GDM1 (cell line): ENCODE measurements around the gene PTDSS2.
"Not testable (repeated sequence)": the region's sequence is repeated elsewhere in the genome, so short reads cannot be mapped to it uniquely, and the experiment has no call there.

ENCODE experiments used
- DNase-seq: peaks from one replicate; lab custom pipeline; 2025; lab: John Stamatoyannopoulos, UW

PTDSS2 gene

DNA sequence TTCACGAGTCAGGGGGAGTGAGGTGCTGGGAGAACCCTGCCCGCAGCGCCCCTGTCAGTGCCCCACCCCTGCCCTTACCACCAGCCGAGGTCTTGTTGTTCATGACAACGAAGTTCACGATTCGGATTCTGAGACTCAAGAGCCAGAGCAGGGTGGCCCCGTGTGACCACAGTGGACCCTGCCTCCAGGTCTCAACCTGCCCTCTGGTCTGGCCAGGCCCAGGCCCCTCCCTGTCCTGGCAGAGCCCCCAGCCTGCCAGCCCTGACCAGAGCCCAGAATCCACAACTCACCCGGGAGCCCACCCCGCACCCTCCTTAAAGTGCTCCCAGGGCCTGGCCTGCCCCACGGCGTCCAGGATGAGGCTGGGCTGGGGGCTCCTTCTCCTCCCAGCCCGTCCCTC, 18.2 kb upstream of the PTDSS2 start:
- no peak for DNase-seq

DNA sequence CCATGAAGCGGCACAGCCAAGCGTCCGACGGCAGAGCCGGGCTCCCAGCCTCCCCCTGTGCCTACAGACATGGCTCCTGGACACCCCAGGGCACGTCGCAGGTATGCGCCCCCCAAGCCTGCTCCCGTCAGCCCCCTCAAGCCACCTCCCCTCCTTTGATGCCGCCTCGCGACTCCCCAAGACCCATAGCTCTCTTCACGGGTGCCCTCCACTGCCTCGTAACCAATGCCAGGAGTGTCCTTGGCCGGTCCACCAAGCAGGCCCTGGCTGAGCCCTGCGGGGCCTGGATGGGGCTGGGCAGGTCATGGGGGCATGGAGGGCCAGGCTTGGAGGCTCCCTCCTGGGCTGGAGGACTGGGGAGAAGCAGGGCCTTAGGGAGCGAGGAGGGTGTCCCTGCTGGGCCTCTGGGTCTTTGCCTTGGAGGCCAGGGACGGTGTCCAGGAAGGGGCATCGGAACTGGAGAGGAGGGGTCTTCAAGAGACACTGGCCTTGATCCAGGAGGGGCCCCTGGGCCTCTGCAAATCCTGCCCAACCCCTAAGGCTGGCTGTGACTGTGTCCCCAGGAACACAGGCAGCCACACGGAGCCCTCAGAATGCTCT, 17.5 kb upstream of the PTDSS2 start:
- DNase-seq = no peak

DNA sequence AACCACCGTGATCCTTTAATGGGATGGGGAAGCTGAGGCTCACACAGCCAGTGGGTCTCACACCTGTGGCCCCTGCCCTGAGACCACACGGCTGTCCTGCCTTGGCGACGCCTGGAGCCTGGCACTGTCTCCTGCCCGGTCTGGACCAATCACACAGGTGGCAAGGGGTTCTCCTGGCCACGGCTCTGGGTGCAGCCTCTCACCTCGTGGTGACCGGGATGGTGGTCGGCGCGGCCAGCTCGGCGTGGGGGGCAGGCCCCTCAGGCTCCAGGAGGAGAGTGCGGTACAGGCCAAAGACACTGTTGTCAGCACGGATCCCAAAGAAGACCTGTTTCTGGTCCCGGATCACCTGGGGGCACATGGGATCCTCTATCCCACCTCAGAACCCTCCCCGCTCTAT, 17.0 kb upstream of the PTDSS2 start:
- no peak for DNase-seq

DNA sequence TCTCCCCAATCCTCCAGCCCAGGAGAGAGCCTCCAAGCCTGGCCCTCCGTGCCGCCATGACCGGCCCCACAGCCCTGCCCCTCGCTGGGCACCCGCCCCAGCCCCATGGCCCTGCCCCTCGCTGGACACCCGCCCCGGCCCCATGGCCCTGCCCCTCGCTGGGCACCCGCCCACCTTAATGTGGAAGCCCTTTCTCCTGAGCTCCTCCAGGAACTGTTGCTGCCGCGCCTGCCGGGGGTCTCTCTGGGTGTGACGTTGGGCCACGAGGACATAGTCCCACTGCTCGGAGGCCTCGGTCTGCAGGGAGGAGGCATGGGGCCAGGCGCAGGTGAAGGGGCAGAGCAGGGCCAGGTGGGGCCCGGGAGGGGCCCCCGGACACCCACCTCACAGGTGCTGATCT, 16.4 kb upstream of the PTDSS2 start:
- no peak for DNase-seq

DNA sequence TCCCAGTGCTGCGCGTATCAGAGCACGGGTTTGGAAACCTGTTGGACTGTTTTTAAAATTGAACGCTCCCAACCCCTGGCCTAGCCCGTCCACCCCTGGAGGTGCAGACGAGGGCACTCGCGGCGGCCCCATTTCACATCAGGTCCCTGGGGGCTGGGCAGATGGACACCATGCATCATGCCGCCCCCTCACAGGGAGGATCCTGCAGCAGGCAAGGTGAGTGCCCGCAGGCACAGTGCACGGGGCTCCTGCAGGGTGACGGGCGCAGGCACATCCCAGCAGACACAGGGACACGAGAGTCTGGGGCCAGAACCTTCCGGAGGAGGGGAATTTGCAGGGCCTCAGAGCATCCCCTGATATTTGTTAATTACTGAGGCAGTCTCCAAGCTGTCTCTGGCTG, 15.6 kb upstream of the PTDSS2 start:
- DNase-seq = no peak

DNA sequence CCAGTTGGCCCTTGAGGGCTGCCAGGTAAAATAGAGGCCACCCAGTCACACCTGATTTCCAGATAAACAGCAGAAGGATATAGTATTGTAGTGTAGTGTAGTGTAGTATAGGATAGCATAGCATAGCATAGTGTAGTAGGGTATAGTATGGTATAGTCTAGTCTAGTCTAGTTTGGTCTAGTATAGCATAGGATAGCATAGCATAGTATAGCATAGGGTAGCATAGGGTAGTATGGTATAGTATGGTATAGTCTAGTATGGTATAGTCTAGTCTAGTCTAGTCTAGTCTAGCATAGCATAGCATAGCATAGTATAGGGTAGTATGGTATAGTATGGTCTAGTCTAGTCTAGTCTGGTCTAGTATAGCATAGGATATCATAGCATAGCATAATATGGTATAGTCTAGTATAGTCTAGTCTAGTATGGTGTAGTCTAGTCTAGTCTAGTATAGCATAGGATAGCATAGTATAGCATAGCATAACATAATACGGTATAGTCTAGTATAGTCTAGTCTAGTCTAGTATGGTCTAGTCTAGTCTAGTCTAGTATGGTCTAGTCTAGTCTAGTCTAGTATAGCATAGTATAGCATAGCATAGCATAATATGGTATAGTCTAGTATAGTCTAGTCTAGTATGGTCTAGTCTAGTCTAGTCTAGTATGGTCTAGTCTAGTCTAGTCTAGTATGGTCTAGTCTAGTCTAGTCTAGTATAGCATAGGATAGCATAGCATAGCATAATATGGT, 14.9 kb upstream of the PTDSS2 start:
- DNase-seq = not testable (repeated sequence)

DNA sequence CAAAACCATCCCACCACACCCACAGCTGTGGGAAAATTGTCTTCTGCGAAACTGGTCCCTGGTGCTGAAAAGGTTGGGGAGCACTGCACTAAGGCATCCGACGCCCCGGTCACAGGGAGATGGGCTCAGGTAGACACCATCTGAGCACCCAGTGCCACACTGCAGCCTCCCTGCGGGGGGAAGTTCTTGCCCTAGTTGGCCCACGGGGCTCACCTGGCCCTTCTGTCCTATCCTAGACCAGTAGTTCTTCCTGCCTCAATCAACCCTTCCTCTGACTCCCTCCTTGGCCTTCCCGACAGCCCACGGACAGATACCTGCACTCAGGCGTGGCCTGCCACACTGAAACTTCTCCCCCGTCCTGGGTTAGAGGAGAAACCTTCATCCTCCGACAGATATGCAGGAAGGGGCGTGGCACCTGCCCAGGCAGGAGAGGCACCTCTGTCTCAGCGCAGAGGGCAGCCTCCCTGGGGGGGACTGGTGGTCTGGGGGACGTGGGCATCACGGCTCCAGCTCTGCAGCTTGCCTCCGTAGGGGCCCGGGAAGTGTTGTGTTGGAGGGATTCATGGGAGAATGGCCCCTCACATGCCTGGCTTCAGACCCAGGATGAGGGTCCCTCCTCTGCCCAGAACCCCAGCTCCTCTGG, 12.7 kb upstream of the PTDSS2 start:
- DNase-seq = no peak

DNA sequence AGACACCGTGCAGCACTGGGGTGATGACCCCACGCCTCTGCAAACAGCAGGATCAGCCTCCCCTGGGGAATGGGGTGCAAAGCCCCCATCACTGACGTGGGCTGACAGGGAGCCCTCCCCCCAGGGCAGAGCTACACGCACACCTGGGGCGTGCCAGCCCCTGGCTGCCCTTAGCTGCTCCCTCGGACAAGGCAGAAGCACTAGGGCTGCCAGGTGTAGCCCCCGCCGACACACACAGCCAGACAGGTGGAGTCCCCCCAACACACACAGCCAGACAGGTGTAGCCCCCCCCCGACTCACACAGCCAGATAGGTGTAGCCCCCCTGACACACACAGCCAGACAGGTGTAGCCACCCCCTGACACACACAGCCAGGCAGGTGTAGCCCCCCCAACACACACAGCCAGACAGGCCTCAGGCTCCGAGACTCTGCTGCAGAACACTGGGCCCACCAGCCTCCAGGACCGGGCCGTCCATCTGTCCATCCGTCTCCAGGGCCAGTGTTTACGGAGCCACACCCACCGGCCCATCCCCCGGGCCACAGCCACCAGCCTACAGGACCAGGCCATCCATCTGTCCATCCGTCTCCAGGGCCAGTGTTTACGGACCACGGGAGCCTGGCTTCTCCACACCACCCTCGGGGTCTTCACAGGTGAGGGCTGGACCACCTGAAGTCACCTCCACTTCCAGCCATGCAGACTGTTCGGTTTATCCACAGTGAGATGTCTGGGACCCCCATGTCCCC, 11.8 kb upstream of the PTDSS2 start:
- DNase-seq = no peak

DNA sequence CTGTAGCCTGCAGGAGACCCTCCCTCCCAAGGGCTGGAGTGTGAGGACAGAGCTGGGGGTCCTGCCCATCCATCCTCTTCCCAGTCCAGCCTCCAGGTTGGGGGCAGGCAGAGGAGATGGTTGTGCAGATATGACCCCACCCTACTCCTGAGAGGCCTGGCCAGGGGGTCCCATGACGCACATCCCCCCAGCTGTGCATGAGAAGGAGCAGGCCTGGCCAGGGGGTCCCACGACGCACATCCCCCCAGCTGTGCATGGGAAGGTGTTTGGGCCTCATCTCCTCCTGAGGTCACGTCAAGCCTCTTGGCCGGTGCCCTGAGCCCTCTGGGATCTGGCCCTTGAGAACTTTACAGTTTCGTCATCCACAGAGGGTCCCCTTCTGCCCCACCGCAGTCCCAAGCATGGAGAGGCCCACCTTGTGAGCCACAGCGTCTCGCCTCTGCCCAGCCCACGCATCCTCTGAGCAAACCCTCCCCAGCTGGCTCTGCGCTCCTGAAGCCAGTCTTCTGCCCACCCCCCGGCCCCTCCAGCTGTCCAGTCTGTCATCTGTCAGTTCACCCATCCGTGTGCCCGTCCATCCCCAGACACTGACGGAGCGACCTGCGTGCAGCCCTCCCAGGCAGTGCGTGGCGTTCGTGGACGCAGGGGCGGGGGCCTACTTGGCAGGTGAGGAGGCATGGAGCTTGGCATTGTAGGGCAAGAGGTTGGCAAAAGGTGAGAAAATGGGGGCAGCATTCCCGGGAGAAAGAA, 10.6 kb upstream of the PTDSS2 start:
- DNase-seq = no peak

DNA sequence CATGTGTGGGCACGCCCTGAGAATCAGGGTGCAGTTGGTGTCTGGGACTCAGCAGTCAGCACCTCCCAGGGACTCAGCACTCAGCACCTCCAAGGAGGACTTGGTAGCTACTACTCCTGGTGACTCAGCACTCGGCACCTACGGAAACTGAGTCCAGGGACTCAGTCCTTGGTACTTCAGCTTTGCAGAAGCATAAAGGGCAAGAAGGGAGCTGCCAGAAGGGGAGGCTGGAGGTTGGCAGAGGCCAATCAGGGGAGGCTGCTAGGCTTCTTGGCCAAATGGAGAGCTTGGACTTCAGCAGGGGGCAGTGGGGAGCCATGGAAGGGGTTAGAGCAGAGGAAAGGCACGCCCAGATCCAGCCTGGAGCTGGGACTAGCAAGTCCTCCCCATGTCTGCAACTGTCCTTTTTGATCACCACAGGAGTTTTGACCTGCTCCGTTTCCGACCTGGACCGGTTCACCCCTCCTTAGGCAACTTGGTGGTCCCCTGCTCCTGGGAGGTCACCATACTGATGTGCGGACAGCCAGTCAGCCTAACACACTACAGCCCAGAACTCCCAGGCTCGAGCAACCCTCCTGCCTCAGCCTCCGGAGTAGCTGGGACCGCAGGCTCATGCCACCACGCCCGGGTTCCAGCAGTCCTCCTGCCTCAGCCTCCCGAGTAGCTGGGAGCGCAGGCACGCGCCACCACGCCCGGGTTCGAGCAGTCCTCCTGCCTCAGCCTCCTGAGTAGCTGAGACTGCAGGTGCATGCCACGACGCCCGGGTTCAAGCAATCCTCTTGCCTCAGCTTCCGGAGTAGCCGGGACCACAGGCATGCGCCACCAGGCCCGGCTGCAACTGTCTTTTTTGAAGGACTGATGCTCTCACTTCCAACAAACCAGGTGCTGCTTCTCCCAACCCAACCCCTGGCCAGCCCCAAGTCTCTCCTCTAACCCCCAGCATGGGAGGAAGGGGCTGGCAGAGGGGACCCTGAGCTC, 9.7 kb upstream of the PTDSS2 start:
- DNase-seq = no peak

DNA sequence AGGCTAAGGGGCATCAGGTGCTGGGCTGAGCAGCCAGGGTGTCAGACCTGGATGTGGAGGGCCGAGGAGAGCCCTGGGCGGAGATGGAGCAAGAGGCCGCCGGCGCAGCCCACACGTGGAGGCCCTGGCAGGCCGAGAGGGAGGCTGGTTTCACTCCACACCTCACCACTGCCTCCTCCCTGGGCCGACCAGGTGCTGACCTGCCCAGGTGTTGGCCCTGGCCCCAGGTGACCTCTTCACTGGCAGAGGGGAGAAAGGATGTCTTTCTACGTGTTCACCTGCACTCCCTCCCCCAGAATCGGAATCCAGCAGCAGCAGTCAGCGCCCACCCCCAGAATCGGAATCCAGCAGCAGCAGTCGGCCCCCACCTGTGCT, 9.0 kb upstream of the PTDSS2 start:
- no peak for DNase-seq

DNA sequence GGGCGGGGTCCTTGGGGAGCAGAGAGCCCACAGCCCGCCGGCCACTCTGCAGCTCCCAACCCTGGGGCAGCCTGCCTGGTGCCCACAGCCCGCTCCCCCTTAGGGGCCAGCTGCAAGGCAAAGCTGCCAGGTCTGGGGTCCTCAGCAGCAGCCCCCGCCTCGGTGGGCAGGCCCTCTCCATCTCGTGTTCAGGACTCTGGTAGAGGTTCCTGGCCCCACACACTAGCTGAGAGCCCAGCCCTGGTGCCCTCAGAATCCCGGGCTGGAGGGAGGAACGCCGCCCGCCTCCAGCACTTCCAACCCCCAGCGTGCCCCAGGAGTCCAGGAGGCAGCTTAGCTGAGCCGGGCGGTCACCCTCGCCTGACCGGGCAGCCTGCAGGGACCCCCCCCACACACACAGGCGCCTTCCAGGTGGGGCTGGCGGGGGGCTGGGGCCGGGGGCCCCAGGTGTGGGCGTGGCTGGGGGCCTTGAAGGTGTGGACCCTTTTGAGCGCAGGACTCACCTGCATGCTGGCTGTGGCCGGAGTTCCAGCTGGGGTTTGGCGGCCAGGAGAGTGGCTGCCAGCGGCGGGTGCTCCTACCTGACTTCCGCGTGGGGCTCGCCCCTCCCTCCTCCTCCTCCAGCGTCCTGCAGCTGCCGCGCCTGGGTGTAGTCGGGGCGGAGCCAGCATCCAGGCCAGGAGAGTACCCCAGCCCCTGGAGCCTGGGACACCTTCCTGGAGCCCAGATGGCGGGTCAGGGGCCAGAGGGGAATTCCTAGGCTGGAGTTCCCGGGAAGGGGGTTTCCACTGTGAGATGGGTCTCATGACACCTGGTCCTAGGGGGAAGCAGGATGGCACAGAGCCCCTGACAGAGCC, 8.4 kb upstream of the PTDSS2 start, which contains the start of gene ANO9:
Gene ANO9, minus strand, starts transcription at position 594 of the 857 bp plus-strand sequence. Its CDS starts 85 bp downstream, at position 509.
- no peak for DNase-seq

DNA sequence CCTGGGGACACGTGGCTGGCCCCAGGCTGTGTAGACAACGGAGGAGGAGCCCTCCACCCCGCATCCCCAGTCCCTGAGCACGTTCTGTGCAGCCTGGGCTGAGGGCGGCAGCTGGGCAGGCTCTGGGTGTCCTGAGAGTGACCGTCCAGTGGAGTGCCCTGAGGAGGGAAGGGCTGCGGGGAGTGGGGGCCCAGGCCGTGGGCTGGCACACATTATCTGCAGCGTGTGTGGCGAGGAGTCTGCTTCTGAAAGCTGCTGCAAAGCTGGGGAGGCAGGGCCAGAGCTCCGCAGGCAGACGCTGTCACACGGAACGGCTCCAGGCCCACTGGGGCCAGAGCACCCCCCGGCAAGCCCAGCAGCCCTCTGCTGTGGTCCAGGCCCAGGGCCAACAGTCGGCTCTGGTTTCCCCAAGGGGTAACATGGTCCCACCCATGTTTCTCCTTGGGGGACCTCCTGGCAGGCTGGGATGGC, 7.4 kb upstream of the PTDSS2 start:
- no peak for DNase-seq

DNA sequence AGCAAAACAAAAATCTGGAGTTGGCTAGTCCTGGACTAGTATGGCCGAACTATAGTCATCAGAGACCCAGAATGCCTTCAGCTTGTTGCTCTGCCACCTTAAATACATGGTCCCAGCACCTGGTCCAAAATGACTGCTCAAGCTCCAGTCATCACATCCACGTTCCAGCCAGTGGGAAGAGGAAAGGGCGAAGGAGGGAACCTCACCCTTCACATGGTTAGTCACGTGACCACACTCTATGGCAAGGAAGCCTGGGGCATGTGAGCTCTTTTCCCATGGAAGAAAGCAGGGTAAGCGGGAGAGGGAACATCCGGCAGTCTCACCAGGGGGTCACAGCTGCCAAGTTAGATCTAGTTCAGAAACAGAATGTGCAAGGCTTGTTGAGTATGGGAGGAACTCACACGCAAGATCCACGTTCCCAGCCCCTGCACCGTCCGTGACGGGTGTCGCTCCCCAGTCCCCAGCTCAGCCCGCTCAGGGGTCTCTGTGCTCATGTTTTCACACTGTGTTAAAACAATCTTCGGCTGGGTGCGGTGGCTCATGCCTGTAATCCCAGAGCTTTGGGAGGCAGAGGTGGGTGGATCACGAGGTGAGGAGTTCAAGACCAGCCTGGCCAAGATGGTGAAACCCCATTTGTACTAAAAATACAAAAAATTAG, 6.4 kb upstream of the PTDSS2 start:
- no peak for DNase-seq

DNA sequence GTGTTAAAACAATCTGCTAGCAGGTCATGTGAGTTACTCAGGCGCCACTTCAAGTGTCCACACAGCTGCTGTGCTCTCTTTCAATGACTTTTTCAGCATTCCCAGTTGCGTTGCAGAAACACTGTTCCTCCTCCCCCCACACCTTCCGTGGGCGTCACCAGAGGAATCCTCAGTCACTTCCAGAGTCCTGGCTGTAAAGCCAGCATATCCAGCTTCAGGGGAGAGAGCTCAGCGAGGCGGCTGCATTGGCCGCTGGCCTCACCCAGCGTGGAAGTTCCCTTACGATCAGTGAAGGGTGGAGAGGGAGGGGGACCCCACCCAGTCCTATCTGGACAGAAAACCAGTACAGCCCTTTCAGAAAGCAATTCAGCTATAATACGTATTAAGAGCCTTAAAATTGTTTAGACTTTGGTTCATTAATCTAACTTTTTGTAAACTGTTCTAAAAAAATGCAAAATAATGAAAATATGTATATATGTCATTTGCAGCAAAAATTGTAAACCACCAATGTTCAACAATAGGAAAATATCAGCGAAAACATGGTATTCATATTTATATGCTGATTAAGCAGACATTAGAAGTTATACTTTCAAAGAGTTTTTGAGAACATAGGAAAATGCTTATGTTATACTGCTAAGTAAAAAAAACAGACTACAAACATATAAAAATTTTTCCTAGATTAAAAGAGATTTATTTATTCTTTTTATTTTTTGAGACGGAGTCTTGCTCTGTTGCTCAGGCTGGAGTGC, 5.5 kb upstream of the PTDSS2 start:
- DNase-seq = no peak

DNA sequence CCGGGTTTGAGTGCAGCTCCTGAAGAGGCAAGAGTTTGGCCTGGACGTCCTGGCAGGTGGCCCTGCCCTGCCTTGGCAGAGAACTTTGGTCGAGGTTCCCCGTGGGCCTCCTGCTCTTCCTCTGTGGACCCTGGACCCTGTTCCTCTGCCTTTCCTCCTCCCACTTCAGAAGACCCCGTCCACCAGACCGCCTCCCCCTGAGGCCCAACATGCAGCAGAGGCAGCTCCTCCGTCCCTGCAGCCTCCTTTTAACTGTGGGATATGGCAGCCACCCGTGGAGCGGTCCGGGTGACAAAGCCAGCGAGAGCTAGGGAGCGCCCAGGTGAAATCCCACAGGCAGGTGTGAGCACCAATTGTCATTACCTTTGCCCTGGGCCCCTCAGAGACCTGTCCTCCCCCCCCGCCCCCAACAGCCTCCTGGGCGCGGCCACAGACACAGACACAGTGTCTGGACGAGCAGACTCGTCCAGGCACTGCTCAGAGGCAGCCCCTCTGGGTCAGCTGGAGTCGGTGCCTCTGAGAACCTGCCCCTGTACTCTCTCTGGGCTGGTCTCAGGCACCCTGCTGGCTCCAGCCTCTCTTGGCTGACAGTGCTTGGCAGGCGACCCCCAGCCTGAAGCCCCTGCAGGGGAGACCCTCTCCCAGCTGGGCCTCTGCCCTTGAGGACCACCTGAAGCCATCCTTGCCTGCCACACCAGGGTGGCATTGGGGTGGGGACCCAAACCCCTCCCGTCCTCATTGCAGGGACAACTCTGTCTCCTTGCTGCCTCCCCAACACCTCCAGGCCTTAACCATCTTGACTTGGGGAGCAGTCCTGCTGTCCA, 4.1 kb upstream of the PTDSS2 start:
- no peak for DNase-seq

DNA sequence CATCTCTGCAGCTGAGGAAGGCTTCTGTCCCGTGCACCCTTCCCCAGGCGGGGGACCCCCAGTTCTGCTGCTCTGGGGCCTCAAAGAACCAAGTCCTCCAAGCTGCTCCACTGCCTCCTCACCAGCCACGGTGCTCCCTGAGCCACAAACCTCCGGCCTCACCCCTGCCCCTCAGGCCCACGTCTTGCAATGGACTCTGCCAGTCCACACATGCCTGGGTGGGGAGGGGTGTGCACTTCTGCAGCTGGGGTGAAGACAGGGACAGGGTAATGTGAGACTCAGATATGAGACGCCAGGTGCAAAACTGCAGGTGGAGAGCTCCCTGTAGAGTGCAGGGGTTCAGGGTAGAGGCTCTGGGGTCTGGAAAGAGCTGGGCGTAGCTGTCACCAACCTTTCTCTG, 3.2 kb upstream of the PTDSS2 start:
- DNase-seq = no peak
